Natural killer cell (primary cell): ENCODE data around the gene ABCA8. TPM values are rescaled to one million over a fixed set of nuclear protein-coding genes. Genes with fewer than 3 reads are reported as not detected.

Experiments
- ATAC-seq, 3 donors: fragments of 150-1000 bp in 2 of 3; fragments of 200-7000 bp in 1 of 3; cut with Tn5 transposase; 1 replicate in 1 of 3; 2 replicates in 2 of 3; pipeline ENCODE4 v1.10.0; 2021; ENCODE audit warnings: mild to moderate bottlenecking in 2 of 3, moderate library complexity in 2 of 3
- DNase-seq, 2 donors: peaks; one replicate each; pipeline versions ENCODE4 v3.0.0 to v3.0.0-alpha.2; 2013 to 2021; ENCODE audit warnings: mixed read lengths in 1 of 2
- H3K27ac ChIP-seq: one replicate; pipeline ENCODE4 v1.5.1; 2013; ENCODE audit warnings: mild to moderate bottlenecking, low read length
- H3K27me3 ChIP-seq: one replicate; pipeline ENCODE4 v1.6.1; 2013; ENCODE audit warnings: low read length; ENCODE audit not compliant: control insufficient read depth, insufficient read depth
- H3K36me3 ChIP-seq: one replicate; pipeline ENCODE4 v1.6.1; 2013; ENCODE audit warnings: low read length; ENCODE audit not compliant: control insufficient read depth, insufficient read depth
- H3K4me1 ChIP-seq: one replicate; pipeline ENCODE4 v1.6.1; 2013; ENCODE audit warnings: low read length; ENCODE audit not compliant: control insufficient read depth, insufficient read depth
- H3K4me3 ChIP-seq: one replicate; pipeline ENCODE4 v1.5.1; 2013; ENCODE audit warnings: low read length
- H3K9me3 ChIP-seq: one replicate; pipeline ENCODE4 v1.6.1; 2013; ENCODE audit warnings: low read length; ENCODE audit not compliant: control insufficient read depth, insufficient read depth
- H3K27ac Mint-ChIP-seq, 2 donors: one replicate each; pipeline ENCODE4 v1.8.0; 2022; ENCODE audit warnings: mild to moderate bottlenecking in 2 of 2, mixed read lengths in 2 of 2, moderate library complexity in 1 of 2
- H3K27me3 Mint-ChIP-seq, 2 donors: one replicate each; pipeline ENCODE4 v1.8.0; 2022; ENCODE audit warnings: low read depth in 2 of 2, mixed read lengths in 2 of 2
- H3K36me3 Mint-ChIP-seq: one replicate; pipeline ENCODE4 v1.8.0; 2022; ENCODE audit warnings: mixed read lengths
- H3K4me1 Mint-ChIP-seq, 2 donors: one replicate each; pipeline ENCODE4 v1.8.0; 2022; ENCODE audit warnings: mixed read lengths in 2 of 2
- H3K4me3 Mint-ChIP-seq: one replicate; pipeline ENCODE4 v1.8.0; 2022; ENCODE audit warnings: mild to moderate bottlenecking, moderate library complexity, mixed read lengths
- H3K9me3 Mint-ChIP-seq, 2 donors: one replicate each; pipeline ENCODE4 v1.8.0; 2022; ENCODE audit warnings: mixed read lengths in 2 of 2
- WGBS: methylation state at CpG from one replicate; pipeline ENCODE4 v1.1.7; 2013; ENCODE audit warnings: missing lambda C conversion rate; ENCODE audit not compliant: insufficient coverage; 5-methylcytosine and 5-hydroxymethylcytosine counted together
- intact Hi-C: fragments of 100-400 bp; cut with micrococcal nuclease; formaldehyde crosslinking; loops from one replicate; pipeline ENCODE4 v1.14.2; 2022
- total RNA-seq, 4 donors: library from RNA; stranded (reverse); fragments of 120-200 nt in 1 of 4; gene quantifications; one replicate each; pipeline versions ENCODE4 v1.2.3 to v1.2.4, GENCODE V29; 2013 to 2022
- TF ChIP-seq, protein P1 (sequence below): fragments of 200-600 bp; IDR thresholded peaks from one replicate; pipeline ENCODE4 v1.8.0; 2022; ENCODE audit warnings: antibody characterized with exemption

Gene ABCA8
- total RNA-seq, 3 donors from 2014 or later (not counting 1 experiment from before 2014, with no cell fraction given): not detected

- H3K36me3 Mint-ChIP-seq: peaks cover 8% of the 10 kb centered on the region
- Histone ChIP-seq H3K4me1 (no peaks in the 10 kb centered on the region), H3K9me3 (no peaks in the 10 kb centered on the region), H3K27me3 (no peaks in the 10 kb centered on the region), H3K27ac (no peak overlapping the region), H3K36me3 (no peaks in the 10 kb centered on the region), H3K4me3 (no peak overlapping the region)
- TF ChIP-seq, protein P1, sequence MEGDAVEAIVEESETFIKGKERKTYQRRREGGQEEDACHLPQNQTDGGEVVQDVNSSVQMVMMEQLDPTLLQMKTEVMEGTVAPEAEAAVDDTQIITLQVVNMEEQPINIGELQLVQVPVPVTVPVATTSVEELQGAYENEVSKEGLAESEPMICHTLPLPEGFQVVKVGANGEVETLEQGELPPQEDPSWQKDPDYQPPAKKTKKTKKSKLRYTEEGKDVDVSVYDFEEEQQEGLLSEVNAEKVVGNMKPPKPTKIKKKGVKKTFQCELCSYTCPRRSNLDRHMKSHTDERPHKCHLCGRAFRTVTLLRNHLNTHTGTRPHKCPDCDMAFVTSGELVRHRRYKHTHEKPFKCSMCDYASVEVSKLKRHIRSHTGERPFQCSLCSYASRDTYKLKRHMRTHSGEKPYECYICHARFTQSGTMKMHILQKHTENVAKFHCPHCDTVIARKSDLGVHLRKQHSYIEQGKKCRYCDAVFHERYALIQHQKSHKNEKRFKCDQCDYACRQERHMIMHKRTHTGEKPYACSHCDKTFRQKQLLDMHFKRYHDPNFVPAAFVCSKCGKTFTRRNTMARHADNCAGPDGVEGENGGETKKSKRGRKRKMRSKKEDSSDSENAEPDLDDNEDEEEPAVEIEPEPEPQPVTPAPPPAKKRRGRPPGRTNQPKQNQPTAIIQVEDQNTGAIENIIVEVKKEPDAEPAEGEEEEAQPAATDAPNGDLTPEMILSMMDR: no peak
- DNase-seq: no peak
- H3K27ac Mint-ChIP-seq: no peak overlapping the region
- H3K4me1 Mint-ChIP-seq: no peaks in the 10 kb centered on the region
- no peaks in the 10 kb centered on the region for H3K9me3 Mint-ChIP-seq
- H3K4me3 Mint-ChIP-seq: no peak overlapping the region
- peaks cover 13 to 34% of the 10 kb centered on the region in 2 donors for H3K27me3 Mint-ChIP-seq
- WGBS: 92% methylated on average over 6 of the region's 7 CpGs
- no peak for ATAC-seq
- intact Hi-C loops: no loop called here
Observed at GRCh38 chr17:68849673-68850610, 105.2 kb downstream of the ABCA8 start.

DNA sequence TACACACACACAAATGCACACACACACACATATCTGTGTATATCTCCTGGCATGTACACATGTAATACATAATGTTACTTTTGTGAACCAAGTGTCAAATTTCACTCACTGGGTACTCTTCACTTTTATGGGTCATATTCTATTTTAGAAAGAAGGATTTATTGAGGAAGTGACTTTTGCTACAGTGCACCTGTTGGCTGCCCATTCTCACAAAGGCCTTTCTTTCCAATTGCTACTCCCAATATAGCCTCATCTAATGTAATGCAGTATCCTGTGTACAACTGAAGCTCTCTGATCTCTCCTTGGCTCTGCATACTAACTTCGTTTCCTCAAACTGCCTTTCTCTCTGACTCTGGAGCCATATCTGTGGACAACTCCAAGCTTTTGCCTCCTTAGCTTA lies 107.5 kb downstream of the ABCA8 start:
- ATAC-seq (no peak), DNase-seq (no peak)
- no peaks in the 10 kb centered on the region for H3K9me3 Mint-ChIP-seq
- no peak overlapping the region for H3K27ac Mint-ChIP-seq
- TF ChIP-seq, protein P1: no peak
- intact Hi-C loops: no loop called here
- Histone ChIP-seq H3K4me1 (no peaks in the 10 kb centered on the region), H3K27ac (no peak overlapping the region), H3K9me3 (no peaks in the 10 kb centered on the region), H3K36me3 (no peaks in the 10 kb centered on the region), H3K4me3 (no peak overlapping the region), H3K27me3 (no peaks in the 10 kb centered on the region)
- no peaks in the 10 kb centered on the region for H3K4me1 Mint-ChIP-seq
- H3K36me3 Mint-ChIP-seq: peaks cover 8% of the 10 kb centered on the region
- WGBS: 64% methylated on average over 1 of the region's 1 CpG
- H3K4me3 Mint-ChIP-seq: no peak overlapping the region
- peaks cover 11 to 24% of the 10 kb centered on the region in 2 donors for H3K27me3 Mint-ChIP-seq

DNA sequence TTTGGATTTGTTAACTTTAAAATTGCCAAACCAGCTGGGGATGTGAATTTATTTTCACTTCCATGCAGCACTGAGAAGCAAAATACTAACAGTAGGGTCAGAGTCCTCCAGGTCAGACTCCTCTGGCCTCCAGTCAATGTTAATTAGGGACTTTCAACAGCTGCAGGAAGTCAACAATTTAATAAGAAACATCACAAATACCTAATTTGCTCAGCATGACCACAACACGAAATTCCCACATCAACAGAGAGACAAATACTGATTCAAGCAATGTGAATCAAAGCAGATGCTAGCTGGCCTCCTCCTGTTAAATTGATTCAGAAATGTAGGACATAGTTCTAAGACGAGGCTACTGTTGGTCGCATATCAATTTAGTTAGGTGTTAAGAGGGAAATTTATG lies 111.7 kb downstream of the ABCA8 start:
- H3K4me3 ChIP-seq: no peak overlapping the region
- Mint-ChIP-seq H3K4me1 (no peaks in the 10 kb centered on the region), H3K27ac (no peak overlapping the region), H3K36me3 (peaks cover 8% of the 10 kb centered on the region), H3K27me3 (peaks cover 11 to 19% of the 10 kb centered on the region in 2 donors), H3K9me3 (no peaks in the 10 kb centered on the region), H3K4me3 (no peak overlapping the region)
- TF ChIP-seq, protein P1: no peak
- H3K36me3 ChIP-seq: no peaks in the 10 kb centered on the region
- WGBS: 50% methylated on average over 1 of the region's 3 CpGs
- intact Hi-C loops: no loop called here
- no peak overlapping the region for H3K27ac ChIP-seq
- no peaks in the 10 kb centered on the region for H3K27me3 ChIP-seq
- no peaks in the 10 kb centered on the region for H3K9me3 ChIP-seq
- no peak for ATAC-seq
- DNase-seq: no peak
- no peaks in the 10 kb centered on the region for H3K4me1 ChIP-seq
